ENCODE data around the gene ZFAND6.

- TF ChIP-seq CTCF (conservative IDR thresholded peaks at IDR 0.05; ENCODE audit: low read depth, low read length) (no peak), EZH2 (IDR thresholded peaks at IDR 0.05; ENCODE audit: borderline replicate concordance, low read depth, low read length, poor library complexity, severe bottlenecking) (no peak)
Observed at GRCh38 chr15:80028937-80029336, 30.5 kb upstream of the ZFAND6 start.

Data from A673 (cell line).